Measurements from ENCODE around the gene UCK1. TPM values are rescaled to one million over a fixed set of nuclear protein-coding genes. Genes with fewer than 3 reads are reported as not detected.

The UCK1 gene
- total RNA-seq, 1 donor from 2014 or later = 19.8 TPM

- no peak for DNase-seq (ENCODE audit: low read depth)
- TF ChIP-seq, protein P1, sequence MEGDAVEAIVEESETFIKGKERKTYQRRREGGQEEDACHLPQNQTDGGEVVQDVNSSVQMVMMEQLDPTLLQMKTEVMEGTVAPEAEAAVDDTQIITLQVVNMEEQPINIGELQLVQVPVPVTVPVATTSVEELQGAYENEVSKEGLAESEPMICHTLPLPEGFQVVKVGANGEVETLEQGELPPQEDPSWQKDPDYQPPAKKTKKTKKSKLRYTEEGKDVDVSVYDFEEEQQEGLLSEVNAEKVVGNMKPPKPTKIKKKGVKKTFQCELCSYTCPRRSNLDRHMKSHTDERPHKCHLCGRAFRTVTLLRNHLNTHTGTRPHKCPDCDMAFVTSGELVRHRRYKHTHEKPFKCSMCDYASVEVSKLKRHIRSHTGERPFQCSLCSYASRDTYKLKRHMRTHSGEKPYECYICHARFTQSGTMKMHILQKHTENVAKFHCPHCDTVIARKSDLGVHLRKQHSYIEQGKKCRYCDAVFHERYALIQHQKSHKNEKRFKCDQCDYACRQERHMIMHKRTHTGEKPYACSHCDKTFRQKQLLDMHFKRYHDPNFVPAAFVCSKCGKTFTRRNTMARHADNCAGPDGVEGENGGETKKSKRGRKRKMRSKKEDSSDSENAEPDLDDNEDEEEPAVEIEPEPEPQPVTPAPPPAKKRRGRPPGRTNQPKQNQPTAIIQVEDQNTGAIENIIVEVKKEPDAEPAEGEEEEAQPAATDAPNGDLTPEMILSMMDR (IDR thresholded peaks at IDR 0.05; ENCODE audit: insufficient read depth, low read length, poor library complexity, severe bottlenecking) = no peak
- H3K4me3 ChIP-seq (ENCODE audit: low read depth, low read length) = no peak overlapping the region
- no peaks in the 10 kb centered on the region for H3K27me3 ChIP-seq (ENCODE audit: control insufficient read depth, insufficient read depth, low read length)
- H3K36me3 ChIP-seq (ENCODE audit: control insufficient read depth, insufficient read depth, low read length) = peaks cover 2% of the 10 kb centered on the region
Measured at GRCh38 chr9:131496844-131497405, 34.1 kb downstream of the UCK1 start.

GRCh38 chr9:131495785-131496184 lies 35.3 kb downstream of the UCK1 start:
- TF ChIP-seq, protein P1 (IDR thresholded peaks at IDR 0.05; ENCODE audit: insufficient read depth, low read length, poor library complexity, severe bottlenecking) = no peak
- Histone ChIP-seq H3K27me3 (ENCODE audit: control insufficient read depth, insufficient read depth, low read length) (no peaks in the 10 kb centered on the region), H3K36me3 (ENCODE audit: control insufficient read depth, insufficient read depth, low read length) (peaks cover 2% of the 10 kb centered on the region), H3K4me3 (ENCODE audit: low read depth, low read length) (no peak overlapping the region)
- no peak for DNase-seq (ENCODE audit: low read depth)

DNA sequence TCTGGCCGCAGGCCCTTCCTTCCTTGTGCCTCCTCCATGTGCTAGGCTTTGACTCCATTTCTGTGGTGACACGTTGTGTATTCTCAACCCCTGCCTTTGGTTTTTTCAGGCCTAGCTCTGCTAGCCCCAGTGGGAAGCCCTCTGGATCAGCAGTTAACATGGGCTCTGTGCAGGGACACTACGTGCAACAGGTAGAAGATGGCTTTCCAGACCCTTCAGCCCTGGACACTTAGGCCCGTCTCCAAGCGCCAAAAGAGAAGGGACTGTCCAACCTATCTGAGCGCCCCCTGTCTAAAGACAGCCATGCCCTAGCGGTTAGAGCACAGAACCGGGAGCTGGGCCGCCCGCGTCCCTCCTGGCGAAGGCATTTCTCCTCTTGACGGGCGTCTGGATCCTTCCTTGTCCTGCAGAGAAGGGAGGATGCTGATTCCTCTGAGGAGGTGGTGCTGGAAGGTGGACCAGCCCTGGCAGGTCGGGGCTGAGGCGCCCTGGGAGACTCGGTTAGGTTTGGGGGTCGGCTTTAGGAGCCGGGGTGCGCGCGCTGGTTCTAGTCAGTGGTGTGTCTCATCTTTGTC lies 36.7 kb downstream of the UCK1 start:
- DNase-seq (ENCODE audit: low read depth) = no peak
- TF ChIP-seq, protein P1 (IDR thresholded peaks at IDR 0.05; ENCODE audit: insufficient read depth, low read length, poor library complexity, severe bottlenecking) = no peak
- Histone ChIP-seq H3K36me3 (ENCODE audit: control insufficient read depth, insufficient read depth, low read length) (peaks cover 2% of the 10 kb centered on the region), H3K4me3 (ENCODE audit: low read depth, low read length) (no peak overlapping the region), H3K27me3 (ENCODE audit: control insufficient read depth, insufficient read depth, low read length) (no peaks in the 10 kb centered on the region)

DNA sequence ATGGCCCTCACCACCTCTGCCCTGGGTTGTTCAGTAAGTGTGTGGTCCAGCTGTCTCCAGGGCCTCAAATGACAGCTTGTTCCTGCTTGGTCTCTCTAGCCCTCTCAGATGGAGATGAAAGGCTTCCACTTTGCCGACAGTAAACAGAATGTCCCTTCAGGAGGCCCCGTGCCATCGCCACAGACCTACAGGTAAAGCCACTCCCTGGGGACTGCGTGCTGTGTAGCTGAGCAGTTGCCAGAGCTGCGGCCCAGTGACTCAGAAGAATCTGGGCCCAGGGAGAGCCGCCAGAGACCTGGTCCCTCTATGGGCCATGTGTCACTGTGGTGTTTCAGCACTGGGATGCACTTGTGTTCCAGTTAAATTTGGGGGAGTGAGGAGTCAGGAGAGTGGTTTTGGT lies 39.0 kb downstream of the UCK1 start:
- H3K4me3 ChIP-seq (ENCODE audit: low read depth, low read length) = no peak overlapping the region
- peaks cover 3% of the 10 kb centered on the region for H3K36me3 ChIP-seq (ENCODE audit: control insufficient read depth, insufficient read depth, low read length)
- DNase-seq (ENCODE audit: low read depth) = no peak

DNA sequence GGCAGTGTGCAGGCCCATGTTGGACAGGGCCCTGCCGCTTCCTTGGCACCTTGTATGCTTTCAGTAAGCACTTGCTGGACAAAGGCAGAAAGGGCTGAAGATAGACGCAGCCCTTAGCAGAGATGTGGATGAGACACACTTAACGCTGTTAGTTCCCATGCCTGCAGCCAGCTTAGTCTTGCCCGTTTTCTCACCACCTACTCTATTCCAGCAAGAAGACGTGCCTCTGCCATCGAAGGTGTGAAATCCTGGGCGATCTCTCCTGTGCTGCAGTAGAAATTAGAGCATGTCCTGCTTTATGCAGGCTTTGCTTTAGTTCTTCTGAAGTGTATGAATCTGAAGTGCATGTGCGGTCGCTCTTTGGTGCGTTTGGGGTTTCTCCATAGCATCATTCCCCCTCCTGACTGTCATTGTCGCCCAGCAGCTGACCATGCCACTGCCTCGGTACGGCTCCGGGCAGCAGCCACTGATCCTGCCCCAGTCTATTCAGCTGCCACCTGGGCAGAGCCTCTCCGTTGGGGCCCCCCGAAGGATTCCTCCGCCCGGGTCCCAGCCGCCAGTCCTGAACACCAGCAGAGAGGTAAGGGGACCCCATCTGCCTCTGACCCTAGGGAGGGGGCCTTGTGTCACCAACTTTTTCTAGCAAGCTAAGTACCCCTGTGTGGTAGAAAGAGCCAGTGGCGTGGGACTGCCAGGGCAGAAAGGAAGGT lies 39.9 kb downstream of the UCK1 start:
- Histone ChIP-seq H3K27me3 (ENCODE audit: control insufficient read depth, insufficient read depth, low read length) (no peaks in the 10 kb centered on the region), H3K36me3 (ENCODE audit: control insufficient read depth, insufficient read depth, low read length) (peaks cover 1% of the 10 kb centered on the region), H3K4me3 (ENCODE audit: low read depth, low read length) (no peak overlapping the region)
- no peak for DNase-seq (ENCODE audit: low read depth)
- TF ChIP-seq, protein P1 (IDR thresholded peaks at IDR 0.05; ENCODE audit: insufficient read depth, low read length, poor library complexity, severe bottlenecking) = no peak

More for the DNA sequence above, 39.0 kb downstream of the UCK1 start:
- no peaks in the 10 kb centered on the region for H3K27me3 ChIP-seq (ENCODE audit: control insufficient read depth, insufficient read depth, low read length)
- TF ChIP-seq, protein P1 (IDR thresholded peaks at IDR 0.05; ENCODE audit: insufficient read depth, low read length, poor library complexity, severe bottlenecking) = no peak

Data from kidney epithelial cell (primary cell).